A172 (cell line): Measurements from ENCODE around the gene ARFGEF3. TPM values are rescaled to one million over a fixed set of nuclear protein-coding genes. Genes with fewer than 3 reads are reported as not detected.

Experiments
- DNase-seq: peaks from one replicate; pipeline ENCODE4 v3.0.0-alpha.2; 2015; ENCODE audit warnings: low spot score
- total RNA-seq: library from RNA; depleted of rRNA; stranded (reverse); fragments of >200 nt; shearing (Covaris generic); gene quantifications from 2 replicates; pipeline ENCODE4 v1.2.3, GENCODE V29; 2014

Gene ARFGEF3
- total RNA-seq, 1 experiment from 2014 or later: 3.1 TPM

- DNase-seq: no peak
Observed at GRCh38 chr6:138307352-138307751, 145.6 kb downstream of the ARFGEF3 start.

- peak; percentile 26 for DNase-seq
Observed at GRCh38 chr6:138307816-138308730, 146.3 kb downstream of the ARFGEF3 start.

- DNase-seq: no peak
Observed at GRCh38 chr6:138308731-138309110, 147.0 kb downstream of the ARFGEF3 start.

GRCh38 chr6:138309695-138310094 is 148.0 kb downstream of the ARFGEF3 start:
- DNase-seq: no peak

- DNase-seq: no peak
Observed at GRCh38 chr6:138310294-138310693, 148.6 kb downstream of the ARFGEF3 start.

- no peak for DNase-seq
Observed at GRCh38 chr6:138310821-138311220, 149.1 kb downstream of the ARFGEF3 start.

GRCh38 chr6:138311268-138311667 is 149.5 kb downstream of the ARFGEF3 start:
- DNase-seq: no peak

- DNase-seq: no peak
Observed at GRCh38 chr6:138318741-138319375, 157.1 kb downstream of the ARFGEF3 start.

- DNase-seq: no peak
Observed at GRCh38 chr6:138321934-138322333, 160.2 kb downstream of the ARFGEF3 start.

- no peak for DNase-seq
Observed at GRCh38 chr6:138323821-138324220, 162.1 kb downstream of the ARFGEF3 start.

- DNase-seq: no peak
Observed at GRCh38 chr6:138328210-138328609, 166.5 kb downstream of the ARFGEF3 start.

GRCh38 chr6:138330763-138331162 is 169.0 kb downstream of the ARFGEF3 start:
- DNase-seq: no peak

- no peak for DNase-seq
Observed at GRCh38 chr6:138331444-138331843, 169.7 kb downstream of the ARFGEF3 start.

- no peak for DNase-seq
Observed at GRCh38 chr6:138331984-138332383, 170.2 kb downstream of the ARFGEF3 start.

GRCh38 chr6:138334000-138334399 is 172.3 kb downstream of the ARFGEF3 start:
- DNase-seq: no peak

GRCh38 chr6:138334963-138335362 is 173.2 kb downstream of the ARFGEF3 start:
- DNase-seq: no peak

- no peak for DNase-seq
Observed at GRCh38 chr6:138336221-138336620, 174.5 kb downstream of the ARFGEF3 start.

- no peak for DNase-seq
Observed at GRCh38 chr6:138337076-138337475, 175.3 kb downstream of the ARFGEF3 start.

GRCh38 chr6:138339024-138339423 is 177.3 kb downstream of the ARFGEF3 start:
- no peak for DNase-seq

GRCh38 chr6:138341176-138341575 is 179.4 kb downstream of the ARFGEF3 start:
- DNase-seq: no peak

GRCh38 chr6:138343112-138343511 is 181.4 kb downstream of the ARFGEF3 start:
- DNase-seq: no peak

GRCh38 chr6:138345565-138346285 is 184.0 kb downstream of the ARFGEF3 start:
- no peak for DNase-seq
